Measurements from ENCODE around the gene ELOB. TPM values are rescaled to one million over a fixed set of nuclear protein-coding genes. Genes with fewer than 3 reads are reported as not detected.

Gene ELOB
- total RNA-seq, 4 donors from 2014 or later = 186 to 446 (median 288) TPM

- TF ChIP-seq POLR2A (IDR thresholded peaks at IDR 0.05) = no peak
- TF ChIP-seq CTCF (IDR thresholded peaks at IDR 0.05) = peak in 1 of 6 experiments; percentile 10
- H3K9me3 ChIP-seq = no peaks in the 10 kb centered on the region
- H3K27me3 ChIP-seq = peaks cover 0 to 93% (median 0%) of the 10 kb centered on the region in 4 donors
- intact Hi-C loops (cut with DNase I) = no loop called here
- H3K4me1 ChIP-seq = peaks cover 0 to 6% (median 4%) of the 10 kb centered on the region in 3 donors
- DNase-seq = no peak
- H3K36me3 ChIP-seq = no peaks in the 10 kb centered on the region
- 79% methylated on average over 5 of the region's 28 CpGs; no CpG with 5 or more reads in 1 of the 2 donors for WGBS, 2 donors
- peak within 1 kb of the TSS in 3 of 4 donors; percentile 2 to 32 (median 23) for H3K4me3 ChIP-seq
- no peak within 1 kb of the TSS for H3K27ac ChIP-seq
Observed at GRCh38 chr16:2816751-2817339, 39.8 kb upstream of the ELOB start, which contains the start of gene PRSS21. Gene PRSS21, plus strand, starts transcription at chr16:2817237. Its CDS starts 32 bp downstream, at chr16:2817269.

- no peak for TF ChIP-seq CTCF (IDR thresholded peaks at IDR 0.05)
- TF ChIP-seq POLR2A (IDR thresholded peaks at IDR 0.05) = no peak
- Histone ChIP-seq H3K36me3 (no peaks in the 10 kb centered on the region), H3K4me3 (no peak overlapping the region), H3K4me1 (peaks cover 0 to 9% (median 4%) of the 10 kb centered on the region in 3 donors), H3K27ac (no peak overlapping the region), H3K27me3 (peaks cover 0 to 91% (median 0%) of the 10 kb centered on the region in 4 donors), H3K9me3 (no peaks in the 10 kb centered on the region)
- intact Hi-C loops (cut with DNase I) = no loop called here
- DNase-seq = no peak
- WGBS, 2 donors = 89% methylated on average over 5 of the region's 10 CpGs; no CpG with 5 or more reads in 1 of the 2 donors
Observed at GRCh38 chr16:2815299-2815771, 38.3 kb upstream of the ELOB start.

GRCh38 chr16:2814551-2815298 is 37.6 kb upstream of the ELOB start:
- Histone ChIP-seq H3K4me3 (no peak overlapping the region), H3K4me1 (peaks cover 0 to 9% (median 4%) of the 10 kb centered on the region in 3 donors), H3K36me3 (no peaks in the 10 kb centered on the region), H3K27me3 (peaks cover 0 to 91% (median 0%) of the 10 kb centered on the region in 4 donors), H3K9me3 (no peaks in the 10 kb centered on the region), H3K27ac (no peak overlapping the region)
- no peak for DNase-seq
- intact Hi-C loops (cut with DNase I) = no loop called here
- WGBS, 2 donors = 80% methylated on average over 2 of the region's 20 CpGs
- TF ChIP-seq CTCF (IDR thresholded peaks at IDR 0.05) = no peak
- TF ChIP-seq POLR2A (IDR thresholded peaks at IDR 0.05) = no peak

GRCh38 chr16:2813771-2814221 is 36.7 kb upstream of the ELOB start:
- DNase-seq = no peak
- WGBS, 2 donors = 53 to 56% methylated on average over 5 of the region's 7 CpGs
- Histone ChIP-seq H3K27ac (no peak overlapping the region), H3K4me1 (peaks cover 0 to 9% (median 4%) of the 10 kb centered on the region in 3 donors), H3K27me3 (peaks cover 0 to 83% (median 0%) of the 10 kb centered on the region in 4 donors), H3K4me3 (no peak overlapping the region), H3K36me3 (no peaks in the 10 kb centered on the region), H3K9me3 (no peaks in the 10 kb centered on the region)
- intact Hi-C loops (cut with DNase I) = no loop called here
- TF ChIP-seq POLR2A (IDR thresholded peaks at IDR 0.05) (no peak), CTCF (IDR thresholded peaks at IDR 0.05) (no peak)
